ENCODE results near the gene GALNS.
"Not testable (repeated sequence)": the region's sequence is repeated elsewhere in the genome, so short reads cannot be mapped to it uniquely, and the experiment has no call there.

GALNS gene

GRCh38 chr16:88778271-88778525 is 78.5 kb downstream of the GALNS start:
- no peak overlapping the region for H3K4me3 ChIP-seq (ENCODE audit: low read depth, low read length)
- TF ChIP-seq CTCF (IDR thresholded peaks at IDR 0.05; ENCODE audit: insufficient read depth, low read depth, low read length, missing control alignments): no peak
- DNase-seq (ENCODE audit: low read depth): no peak

- TF ChIP-seq CTCF (IDR thresholded peaks at IDR 0.05; ENCODE audit: insufficient read depth, low read depth, low read length, missing control alignments): no peak
These were observed 79.1 kb downstream of the GALNS start for GRCh38 chr16:88777471-88778270.

GRCh38 chr16:88775825-88776224 is 80.9 kb downstream of the GALNS start:
- H3K4me3 ChIP-seq (ENCODE audit: low read depth, low read length): no peak overlapping the region
- TF ChIP-seq CTCF (IDR thresholded peaks at IDR 0.05; ENCODE audit: insufficient read depth, low read depth, low read length, missing control alignments): no peak
- DNase-seq (ENCODE audit: low read depth): no peak

More at GRCh38 chr16:88777471-88778270, 79.1 kb downstream of the GALNS start:
- DNase-seq (ENCODE audit: low read depth): no peak
- no peak overlapping the region for H3K4me3 ChIP-seq (ENCODE audit: low read depth, low read length)

- no peak overlapping the region for H3K4me3 ChIP-seq (ENCODE audit: low read depth, low read length)
- no peak for TF ChIP-seq CTCF (IDR thresholded peaks at IDR 0.05; ENCODE audit: insufficient read depth, low read depth, low read length, missing control alignments)
These were observed 82.0 kb downstream of the GALNS start for GRCh38 chr16:88774544-88775393.

GRCh38 chr16:88773812-88774291 is 82.9 kb downstream of the GALNS start:
- DNase-seq (ENCODE audit: low read depth): no peak
- H3K4me3 ChIP-seq (ENCODE audit: low read depth, low read length): no peak overlapping the region
- no peak for TF ChIP-seq CTCF (IDR thresholded peaks at IDR 0.05; ENCODE audit: insufficient read depth, low read depth, low read length, missing control alignments)

More at GRCh38 chr16:88774544-88775393, 82.0 kb downstream of the GALNS start:
- no peak for DNase-seq (ENCODE audit: low read depth)

GRCh38 chr16:88772871-88773811 is 83.6 kb downstream of the GALNS start:
- no peak overlapping the region for H3K4me3 ChIP-seq (ENCODE audit: low read depth, low read length)
- TF ChIP-seq CTCF (IDR thresholded peaks at IDR 0.05; ENCODE audit: insufficient read depth, low read depth, low read length, missing control alignments): no peak
- no peak for DNase-seq (ENCODE audit: low read depth)

GRCh38 chr16:88771781-88772180 is 85.0 kb downstream of the GALNS start:
- not testable (repeated sequence) for H3K4me3 ChIP-seq (ENCODE audit: low read depth, low read length); DNase-seq (ENCODE audit: low read depth)
